Measurements from ENCODE around the gene BCDIN3D.

The BCDIN3D gene

DNA sequence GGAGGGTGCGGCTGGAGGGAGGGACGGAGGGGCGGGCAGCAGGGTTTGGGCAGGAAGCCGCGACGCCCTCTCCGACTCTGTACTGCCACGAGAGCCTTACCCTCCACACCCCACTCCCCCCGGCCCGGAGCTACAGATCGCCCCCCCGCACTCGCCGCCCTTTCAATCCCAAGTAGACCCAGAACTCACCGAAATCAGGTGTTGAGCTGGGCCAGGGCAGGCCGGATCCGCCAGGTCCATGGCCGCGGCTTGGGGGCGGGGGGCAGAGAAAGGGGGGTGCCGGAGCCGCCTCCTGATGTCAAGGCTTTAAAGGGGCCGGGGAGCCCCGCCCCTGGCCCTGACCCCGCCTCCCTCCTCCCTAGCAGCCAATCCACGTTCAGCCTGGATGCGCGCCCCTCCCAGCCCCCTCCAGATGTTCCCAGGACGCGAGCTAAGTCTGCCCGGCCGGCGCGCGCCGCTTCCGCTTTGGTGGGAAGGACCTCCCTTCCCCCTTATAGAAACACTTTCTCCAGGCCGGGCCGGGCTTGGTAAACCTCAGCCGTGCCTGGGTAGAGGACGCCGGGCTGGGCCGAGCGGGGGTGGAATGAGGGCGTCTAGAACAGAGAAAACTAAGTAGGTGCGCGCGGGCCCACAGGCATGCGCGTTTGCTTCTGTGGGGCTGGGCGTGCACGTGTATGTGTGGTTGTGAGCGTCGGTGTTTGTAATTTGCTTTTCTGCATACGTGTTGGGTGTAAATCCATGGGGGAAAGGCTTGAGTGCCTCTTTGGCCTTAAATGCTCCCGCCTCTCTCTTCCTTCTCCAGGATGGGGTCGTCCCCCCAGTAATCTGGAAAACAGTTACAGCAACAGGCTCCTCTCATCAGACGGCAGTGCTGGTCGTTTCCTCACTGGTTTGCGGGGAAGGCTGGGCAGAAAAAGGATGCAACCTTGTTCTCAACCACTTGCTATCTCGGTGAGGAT, 14.5 kb downstream of the BCDIN3D start, which contains the start of gene NCKAP5L:
NCKAP5L (minus strand) TSS at position 281 of the 959 bp plus-strand sequence. CDS start 24,369 bp downstream, outside the sequence.
- TF ChIP-seq CTCF (IDR thresholded peaks at IDR 0.05; ENCODE audit: low read depth, low read length), result no peak
- peak within 1 kb of the TSS; percentile 91 for H3K4me3 ChIP-seq (ENCODE audit: low read depth, low read length)

GRCh38 chr12:49827401-49828099, 15.4 kb downstream of the BCDIN3D start:
- H3K4me3 ChIP-seq (ENCODE audit: low read depth, low read length), result peak overlapping the region; percentile 91
- TF ChIP-seq CTCF (IDR thresholded peaks at IDR 0.05; ENCODE audit: low read depth, low read length), result no peak

- peak overlapping the region; percentile 91 for H3K4me3 ChIP-seq (ENCODE audit: low read depth, low read length)
- TF ChIP-seq CTCF (IDR thresholded peaks at IDR 0.05; ENCODE audit: low read depth, low read length), result no peak
Observed at GRCh38 chr12:49827051-49827400, 15.9 kb downstream of the BCDIN3D start.

DNA sequence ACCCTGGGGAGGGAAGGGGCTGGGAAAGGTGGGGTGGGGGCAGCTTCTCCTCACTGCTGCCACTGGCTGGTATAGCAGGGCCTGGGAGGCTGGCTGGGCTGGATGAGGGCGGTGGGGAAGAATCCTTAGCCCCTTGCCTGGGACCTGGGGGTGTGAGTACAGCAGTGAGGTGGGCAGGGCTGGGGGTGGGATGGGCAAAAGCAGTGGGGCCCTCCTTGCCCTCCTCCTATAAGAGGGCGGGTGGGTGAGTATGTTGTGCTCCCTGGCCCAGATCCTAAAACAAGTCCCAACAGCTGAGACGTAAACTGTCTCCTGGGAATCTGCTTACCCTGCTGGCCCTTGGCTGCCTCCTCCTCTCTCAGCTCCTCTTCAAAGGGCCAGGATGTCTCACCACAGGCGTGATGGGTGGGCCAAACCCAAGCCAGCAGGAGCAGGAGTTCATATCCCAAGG, 16.9 kb downstream of the BCDIN3D start:
- TF ChIP-seq CTCF (IDR thresholded peaks at IDR 0.05; ENCODE audit: low read depth, low read length), result no peak
- peak overlapping the region; percentile 91 for H3K4me3 ChIP-seq (ENCODE audit: low read depth, low read length)

DNA sequence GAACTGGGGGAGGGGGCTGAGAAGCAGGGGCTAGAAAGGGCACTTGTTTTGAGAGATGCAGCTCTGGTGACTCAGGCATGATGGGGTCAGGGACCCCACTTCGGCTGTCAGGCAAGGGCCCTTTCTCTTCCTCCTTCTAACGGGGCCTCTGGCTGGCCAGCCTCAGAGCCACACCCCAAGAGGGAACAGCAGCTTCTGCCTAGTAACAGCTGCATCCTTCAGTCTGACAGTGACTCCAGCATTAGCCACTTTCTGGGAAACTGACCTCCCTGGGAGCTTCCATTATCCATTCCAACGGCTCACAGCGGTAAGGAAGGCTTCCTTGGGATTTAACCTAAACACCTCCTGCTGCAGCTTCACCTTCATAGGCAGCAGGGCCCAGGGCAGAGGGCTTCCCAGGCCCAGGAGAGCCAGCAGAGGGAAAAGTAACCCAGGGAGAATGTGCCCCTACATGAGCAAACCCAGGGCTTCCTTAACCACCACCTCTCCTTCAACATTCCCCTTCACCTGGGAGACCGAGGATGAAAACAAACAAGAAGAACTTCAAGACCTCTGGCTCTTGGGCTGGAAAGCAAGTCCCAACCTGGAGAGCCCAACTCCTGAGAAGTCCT, 17.4 kb downstream of the BCDIN3D start:
- TF ChIP-seq CTCF (IDR thresholded peaks at IDR 0.05; ENCODE audit: low read depth, low read length), result no peak
- H3K4me3 ChIP-seq (ENCODE audit: low read depth, low read length), result peak overlapping the region; percentile 91

GRCh38 chr12:49824895-49825294, 18.0 kb downstream of the BCDIN3D start:
- TF ChIP-seq CTCF (IDR thresholded peaks at IDR 0.05; ENCODE audit: low read depth, low read length), result no peak
- H3K4me3 ChIP-seq (ENCODE audit: low read depth, low read length), result peak overlapping the region; percentile 91

Data from WI38 (cell line).